Mesenchymal stem cell (in vitro differentiated cells and primary cell): ENCODE data around the gene CDH24.

ENCODE experiments used
- DNase-seq: peaks from one replicate; pipeline ENCODE4 v3.0.0-alpha.2; 2013
- H2AFZ ChIP-seq: one replicate; pipeline ENCODE4 v1.6.1; 2013; ENCODE audit warnings: low read depth, mild to moderate bottlenecking, control low read depth, inconsistent platforms, low read length, moderate library complexity
- H2AK5ac ChIP-seq: 2 replicates; pipeline ENCODE4 v1.6.1; 2013; ENCODE audit warnings: low read length, moderate library complexity, mild to moderate bottlenecking, inconsistent platforms; ENCODE audit not compliant: severe bottlenecking
- H2BK120ac ChIP-seq: one replicate; pipeline ENCODE4 v1.6.1; 2013; ENCODE audit warnings: low read depth, mild to moderate bottlenecking, inconsistent platforms, low read length, moderate library complexity
- H2BK12ac ChIP-seq, 2 experiments: one replicate each; pipeline ENCODE4 v1.6.1; 2013; ENCODE audit warnings: inconsistent platforms in 2 of 2, low read length in 2 of 2, mild to moderate bottlenecking in 2 of 2, moderate library complexity in 2 of 2, control low read depth in 1 of 2
- H2BK15ac ChIP-seq: one replicate; pipeline ENCODE4 v1.6.1; 2013; ENCODE audit warnings: mild to moderate bottlenecking, low read depth, inconsistent platforms; ENCODE audit not compliant: poor library complexity, severe bottlenecking
- H2BK5ac ChIP-seq: 2 replicates; pipeline ENCODE4 v1.6.1; 2013; ENCODE audit warnings: low read depth, mild to moderate bottlenecking, low read length, control low read depth, inconsistent platforms; ENCODE audit not compliant: poor library complexity, severe bottlenecking
- H3K14ac ChIP-seq, 2 experiments: one replicate each; pipeline ENCODE4 v1.6.1; 2013; ENCODE audit warnings: inconsistent platforms in 2 of 2, low read length in 2 of 2, control low read depth in 1 of 2, mild to moderate bottlenecking in 1 of 2, moderate library complexity in 1 of 2
- H3K18ac ChIP-seq, 2 experiments: one replicate each; pipeline ENCODE4 v1.6.1; 2013; ENCODE audit warnings: inconsistent platforms in 2 of 2, low read length in 2 of 2, control low read depth in 1 of 2, low read depth in 1 of 2, mild to moderate bottlenecking in 1 of 2
- H3K23ac ChIP-seq, 2 experiments: one replicate each; pipeline ENCODE4 v1.6.1; 2013; ENCODE audit warnings: inconsistent platforms in 2 of 2, low read length in 2 of 2, mild to moderate bottlenecking in 2 of 2, moderate library complexity in 2 of 2, control low read depth in 1 of 2
- H3K27ac ChIP-seq: 2 replicates; pipeline ENCODE4 v1.5.1; 2013; ENCODE audit warnings: mild to moderate bottlenecking, moderate library complexity, low read length, control low read depth, inconsistent platforms; ENCODE audit not compliant: poor library complexity, severe bottlenecking
- H3K27me3 ChIP-seq, 2 experiments: 2 replicates each; pipeline versions ENCODE4 v1.6.1 to v1.7.0; 2013; ENCODE audit warnings: low read length in 2 of 2, mild to moderate bottlenecking in 2 of 2, moderate library complexity in 2 of 2, control low read depth in 1 of 2, inconsistent platforms in 1 of 2; ENCODE audit not compliant: control insufficient read depth in 1 of 2, insufficient read depth in 1 of 2
- H3K36me3 ChIP-seq, 2 experiments: 2 replicates each; pipeline versions ENCODE4 v1.6.1 to v1.7.0; 2013; ENCODE audit warnings: low read length in 2 of 2, control low read depth in 1 of 2, inconsistent platforms in 1 of 2, low read depth in 1 of 2, mild to moderate bottlenecking in 1 of 2; ENCODE audit not compliant: insufficient read depth in 2 of 2, control insufficient read depth in 1 of 2
- H3K4ac ChIP-seq, 2 experiments: one replicate each; pipeline ENCODE4 v1.6.1; 2013; ENCODE audit warnings: inconsistent platforms in 2 of 2, low read length in 2 of 2, mild to moderate bottlenecking in 2 of 2, moderate library complexity in 2 of 2, control low read depth in 1 of 2, low read depth in 1 of 2
- H3K4me1 ChIP-seq: 2 replicates; pipeline ENCODE4 v1.6.1; 2013; ENCODE audit warnings: low read depth, low read length, control low read depth; ENCODE audit not compliant: control insufficient read depth, insufficient read depth
- H3K4me2 ChIP-seq: 2 replicates; pipeline ENCODE4 v1.6.1; 2013; ENCODE audit warnings: low read length, mild to moderate bottlenecking, inconsistent platforms; ENCODE audit not compliant: poor library complexity, severe bottlenecking
- H3K4me3 ChIP-seq, 2 experiments: 2 replicates each; pipeline versions ENCODE4 v1.5.1 to v1.7.0; 2013; ENCODE audit warnings: low read length in 2 of 2, mild to moderate bottlenecking in 2 of 2, control low read depth in 1 of 2, low read depth in 1 of 2; ENCODE audit not compliant: insufficient read depth in 1 of 2
- H3K79me1 ChIP-seq: replicated peaks from 2 replicates; pipeline ENCODE4 v1.6.1; 2013; ENCODE audit warnings: mild to moderate bottlenecking, control low read depth, low read length, inconsistent platforms; ENCODE audit not compliant: poor library complexity, severe bottlenecking
- H3K9ac ChIP-seq: 2 replicates; pipeline ENCODE4 v1.7.0; 2013; ENCODE audit warnings: mild to moderate bottlenecking, low read length, moderate library complexity
- H3K9me3 ChIP-seq: 2 replicates; pipeline ENCODE4 v1.7.0; 2013; ENCODE audit warnings: mild to moderate bottlenecking, low read length; ENCODE audit not compliant: control insufficient read depth
- H4K8ac ChIP-seq: one replicate; pipeline ENCODE4 v1.6.1; 2013; ENCODE audit warnings: inconsistent platforms, mild to moderate bottlenecking, low read length, moderate library complexity
- H4K91ac ChIP-seq: one replicate; pipeline ENCODE4 v1.6.1; 2013; ENCODE audit warnings: mild to moderate bottlenecking, low read length, inconsistent platforms
- WGBS: methylation state at CpG from one replicate; pipeline ENCODE4 v1.1.7; 2013; ENCODE audit warnings: mixed read lengths; 5-methylcytosine and 5-hydroxymethylcytosine counted together

Gene CDH24

GRCh38 chr14:23043145-23043544, 14.2 kb downstream of the CDH24 start:
- DNase-seq: no peak
- no peak overlapping the region for H3K27ac ChIP-seq
- H3K4ac ChIP-seq: no peak overlapping the region
- H2BK5ac ChIP-seq: no peak overlapping the region
- no peak overlapping the region for H3K4me3 ChIP-seq
- no peak overlapping the region for H3K9ac ChIP-seq
- H3K79me1 ChIP-seq: no peaks in the 10 kb centered on the region
- WGBS: 89% methylated on average over 6 of the region's 6 CpGs
- no peak overlapping the region for H4K8ac ChIP-seq
- H3K4me2 ChIP-seq: no peak overlapping the region
- H2AFZ ChIP-seq: no peak overlapping the region
- H2BK12ac ChIP-seq: no peak overlapping the region
- H3K18ac ChIP-seq: no peak overlapping the region
- no peaks in the 10 kb centered on the region for H3K9me3 ChIP-seq
- H2BK120ac ChIP-seq: no peak overlapping the region
- H3K36me3 ChIP-seq: peaks cover 0 to 12% of the 10 kb centered on the region in 2 experiments
- no peak overlapping the region for H4K91ac ChIP-seq
- no peak overlapping the region for H2BK15ac ChIP-seq
- peaks cover 8% of the 10 kb centered on the region for H3K4me1 ChIP-seq
- no peak overlapping the region for H3K23ac ChIP-seq
- H3K27me3 ChIP-seq: no peaks in the 10 kb centered on the region
- H2AK5ac ChIP-seq: no peak overlapping the region
- no peak overlapping the region for H3K14ac ChIP-seq

GRCh38 chr14:23042162-23042965, 15.0 kb downstream of the CDH24 start, which contains the start of gene PSMB11:
PSMB11 (plus strand) TSS chr14:23042212; CDS start chr14:23042226, 14 bp downstream.
- no peak within 1 kb of the TSS for H3K4me3 ChIP-seq
- no peak within 1 kb of the TSS for H3K27ac ChIP-seq
- WGBS: 97% methylated on average over 36 of the region's 36 CpGs
- H3K23ac ChIP-seq: no peak within 1 kb of the TSS
- no peak within 1 kb of the TSS for H2BK120ac ChIP-seq
- no peak within 1 kb of the TSS for H3K9ac ChIP-seq
- H3K36me3 ChIP-seq: peaks cover 0 to 4% of the 10 kb centered on the region in 2 experiments
- no peak within 1 kb of the TSS for H3K4ac ChIP-seq
- no peak within 1 kb of the TSS for H4K91ac ChIP-seq
- H2BK12ac ChIP-seq: no peak within 1 kb of the TSS
- H2BK15ac ChIP-seq: no peak within 1 kb of the TSS
- H3K18ac ChIP-seq: no peak within 1 kb of the TSS
- H2BK5ac ChIP-seq: no peak within 1 kb of the TSS
- H4K8ac ChIP-seq: no peak within 1 kb of the TSS
- H2AK5ac ChIP-seq: no peak within 1 kb of the TSS
- H3K9me3 ChIP-seq: no peaks in the 10 kb centered on the region
- no peaks in the 10 kb centered on the region for H3K79me1 ChIP-seq
- H3K4me1 ChIP-seq: peaks cover 5% of the 10 kb centered on the region
- no peaks in the 10 kb centered on the region for H3K27me3 ChIP-seq
- H3K4me2 ChIP-seq: no peak within 1 kb of the TSS
- no peak within 1 kb of the TSS for H2AFZ ChIP-seq
- H3K14ac ChIP-seq: no peak within 1 kb of the TSS
- no peak for DNase-seq

- H4K91ac ChIP-seq: no peak overlapping the region
- H3K18ac ChIP-seq: no peak overlapping the region
- H3K14ac ChIP-seq: no peak overlapping the region
- no peak overlapping the region for H3K9ac ChIP-seq
- no peaks in the 10 kb centered on the region for H3K9me3 ChIP-seq
- H3K36me3 ChIP-seq: no peaks in the 10 kb centered on the region
- H2BK5ac ChIP-seq: no peak overlapping the region
- no peaks in the 10 kb centered on the region for H3K79me1 ChIP-seq
- no peaks in the 10 kb centered on the region for H3K27me3 ChIP-seq
- 87% methylated on average over 5 of the region's 8 CpGs for WGBS
- H3K27ac ChIP-seq: no peak overlapping the region
- H4K8ac ChIP-seq: no peak overlapping the region
- H2AFZ ChIP-seq: no peak overlapping the region
- no peak overlapping the region for H2AK5ac ChIP-seq
- DNase-seq: no peak
- H3K4me2 ChIP-seq: no peak overlapping the region
- H2BK120ac ChIP-seq: no peak overlapping the region
- H3K4ac ChIP-seq: no peak overlapping the region
- H3K23ac ChIP-seq: no peak overlapping the region
- H3K4me3 ChIP-seq: no peak overlapping the region
- no peak overlapping the region for H2BK12ac ChIP-seq
- H3K4me1 ChIP-seq: no peaks in the 10 kb centered on the region
- no peak overlapping the region for H2BK15ac ChIP-seq
Measured at GRCh38 chr14:23041729-23042128, 15.6 kb downstream of the CDH24 start.

GRCh38 chr14:23040100-23040499, 17.2 kb downstream of the CDH24 start:
- H3K18ac ChIP-seq: no peak overlapping the region
- no peak overlapping the region for H4K91ac ChIP-seq
- no peaks in the 10 kb centered on the region for H3K36me3 ChIP-seq
- WGBS: 50% methylated on average over 1 of the region's 4 CpGs
- no peak overlapping the region for H3K4me3 ChIP-seq
- no peak overlapping the region for H2BK12ac ChIP-seq
- no peak overlapping the region for H3K4me2 ChIP-seq
- H3K27me3 ChIP-seq: no peaks in the 10 kb centered on the region
- no peak overlapping the region for H3K27ac ChIP-seq
- H3K4ac ChIP-seq: no peak overlapping the region
- no peak for DNase-seq
- H3K14ac ChIP-seq: no peak overlapping the region
- no peak overlapping the region for H2BK15ac ChIP-seq
- no peak overlapping the region for H3K23ac ChIP-seq
- no peak overlapping the region for H4K8ac ChIP-seq
- no peaks in the 10 kb centered on the region for H3K9me3 ChIP-seq
- H2AFZ ChIP-seq: no peak overlapping the region
- H3K9ac ChIP-seq: no peak overlapping the region
- no peak overlapping the region for H2AK5ac ChIP-seq
- no peak overlapping the region for H2BK5ac ChIP-seq
- no peaks in the 10 kb centered on the region for H3K79me1 ChIP-seq
- no peak overlapping the region for H2BK120ac ChIP-seq
- H3K4me1 ChIP-seq: no peaks in the 10 kb centered on the region
